GF-D8 (cell line): ENCODE data around the gene RASSF1.
"Not testable (repeated sequence)": the region's sequence is repeated elsewhere in the genome, so short reads cannot be mapped to it uniquely, and the experiment has no call there.

Source experiments
- DNase-seq: peaks from one replicate; lab custom pipeline; 2025; lab: John Stamatoyannopoulos, UW

The RASSF1 gene

GRCh38 chr3:50284121-50284520 lies 56.5 kb downstream of the RASSF1 start:
- DNase-seq, result not testable (repeated sequence)
